GM19467 (cell line): ENCODE data around the gene CORO2A.

Source experiments
- ATAC-seq: cut with Tn5 transposase; IDR thresholded peaks from one replicate; pipeline ENCODE4 v1.9.1; 2021; ENCODE audit warnings: mild to moderate bottlenecking, moderate library complexity; ENCODE audit not compliant: unreplicated experiment

The CORO2A gene

DNA sequence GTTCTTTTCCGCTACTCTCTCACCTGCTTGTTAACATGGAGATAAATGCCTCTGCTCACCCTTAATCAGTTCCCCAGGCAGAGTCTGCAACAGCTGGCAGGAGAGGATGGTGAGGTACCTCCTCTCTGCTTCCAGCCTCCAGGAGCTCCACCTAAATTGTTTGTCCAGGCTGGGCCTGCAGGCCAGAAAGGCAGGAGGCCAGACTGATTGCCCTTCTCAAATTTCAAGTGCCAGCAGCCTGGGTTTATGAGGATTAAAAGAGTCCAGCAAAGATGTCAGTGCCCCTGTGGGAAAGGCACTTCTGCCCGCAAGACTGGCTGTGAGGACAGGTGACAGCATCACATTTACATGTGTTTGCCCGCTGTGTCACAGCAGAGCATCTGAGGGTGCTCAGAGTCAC, 19.8 kb downstream of the CORO2A start:
- no peak for ATAC-seq

- ATAC-seq: no peak
Observed at GRCh38 chr9:98171176-98171925, 21.1 kb downstream of the CORO2A start.

DNA sequence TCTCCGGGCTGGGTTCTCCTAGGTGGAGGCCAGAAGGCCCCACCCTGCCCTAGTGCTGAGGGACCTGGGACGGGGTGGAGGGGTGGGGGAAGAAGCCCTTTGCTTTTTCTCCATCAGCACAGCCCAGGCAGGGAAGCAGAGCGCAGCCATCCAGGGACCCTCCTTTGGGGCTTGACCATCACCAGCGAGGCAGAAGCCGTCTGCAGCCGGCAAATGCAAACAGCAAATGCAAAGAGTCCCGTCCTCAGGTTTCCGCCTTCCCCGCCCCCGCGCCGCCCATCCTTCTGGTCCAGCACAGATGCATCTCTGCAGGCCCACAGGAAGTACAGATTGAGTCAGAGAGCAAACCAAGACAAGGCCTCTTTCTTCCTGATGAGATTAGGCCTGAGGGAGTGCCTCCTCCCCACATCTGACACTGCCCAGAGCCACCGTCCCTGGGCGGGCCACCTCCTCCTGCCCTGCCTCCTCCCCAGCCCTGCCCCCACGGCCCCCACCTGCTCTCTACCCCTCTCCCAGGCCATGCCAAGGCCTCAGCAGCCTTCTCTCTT, 23.4 kb downstream of the CORO2A start:
- ATAC-seq: peak; percentile 95

DNA sequence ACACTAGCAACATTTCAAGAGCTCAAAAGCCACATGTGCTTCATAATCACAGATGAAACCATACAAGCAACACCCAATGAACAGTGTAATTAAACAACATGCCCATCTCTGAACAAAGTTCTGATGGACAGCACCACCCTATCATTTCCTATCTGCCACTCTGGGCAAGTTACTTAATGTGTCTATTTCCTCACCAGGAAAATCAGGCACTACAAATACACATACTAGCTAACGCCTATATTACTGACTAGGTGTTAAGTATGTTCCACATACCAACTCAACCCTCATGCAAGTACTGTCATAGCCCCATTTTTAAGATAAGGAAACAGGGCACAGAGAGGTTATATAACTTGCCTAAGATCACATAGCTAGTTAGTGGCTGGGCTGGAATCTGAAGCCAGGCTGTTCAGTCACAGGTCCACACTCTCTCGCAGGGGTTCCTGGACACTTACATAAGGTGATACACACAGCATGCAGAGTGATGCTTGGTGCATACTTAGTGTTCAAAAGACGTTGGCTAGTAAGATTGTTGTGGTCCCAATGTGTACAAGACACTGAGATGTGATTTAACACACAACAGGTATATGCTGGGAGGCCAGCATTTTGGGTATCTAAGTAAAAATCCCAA, 24.2 kb downstream of the CORO2A start:
- ATAC-seq: no peak

DNA sequence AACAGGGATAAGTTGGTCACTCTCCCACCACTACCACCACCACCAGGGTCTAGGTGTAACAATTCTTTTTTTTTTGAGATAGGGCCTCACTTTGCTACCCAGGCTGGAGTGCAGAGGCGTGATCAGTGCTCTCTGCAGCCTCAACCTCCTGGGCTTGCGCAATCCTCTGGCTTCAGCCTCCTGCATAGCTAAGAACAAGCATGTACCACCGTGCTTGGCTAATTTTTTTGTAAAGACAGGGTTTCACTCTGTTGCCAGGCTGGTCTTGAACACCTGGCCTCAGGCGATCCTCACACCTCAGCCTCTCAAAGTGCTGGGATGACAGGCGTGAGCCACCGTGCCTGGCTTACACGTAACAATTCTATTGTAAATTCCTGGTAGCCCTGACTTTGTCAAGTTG, 27.5 kb downstream of the CORO2A start:
- no peak for ATAC-seq

GRCh38 chr9:98162613-98163012, 29.8 kb downstream of the CORO2A start:
- no peak for ATAC-seq

GRCh38 chr9:98161851-98162250, 30.6 kb downstream of the CORO2A start:
- ATAC-seq: no peak

- no peak for ATAC-seq
Observed at GRCh38 chr9:98159790-98160189, 32.6 kb downstream of the CORO2A start.

GRCh38 chr9:98159301-98159700, 33.1 kb downstream of the CORO2A start:
- no peak for ATAC-seq

- ATAC-seq: no peak
Observed at GRCh38 chr9:98158071-98158831, 34.2 kb downstream of the CORO2A start.

- no peak for ATAC-seq
Observed at GRCh38 chr9:98157372-98157771, 35.1 kb downstream of the CORO2A start.

DNA sequence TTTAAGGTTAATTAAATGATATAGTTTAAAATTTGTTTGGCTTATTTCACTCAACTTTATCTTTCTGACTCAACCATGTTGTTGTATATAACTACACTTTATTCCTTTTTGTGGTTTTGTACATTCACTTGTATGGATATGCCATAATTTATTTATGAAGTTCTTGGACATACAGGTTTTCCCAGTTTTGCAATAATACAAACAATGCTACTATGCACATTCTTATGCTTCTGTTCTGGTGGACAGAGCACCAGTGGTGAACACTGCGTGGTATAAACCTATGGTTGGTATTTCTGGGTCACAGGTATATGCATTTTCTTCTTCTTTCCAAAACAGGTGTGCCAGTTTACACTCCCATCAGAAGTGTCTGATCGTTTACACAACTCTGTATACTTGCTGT, 37.8 kb downstream of the CORO2A start:
- no peak for ATAC-seq

DNA sequence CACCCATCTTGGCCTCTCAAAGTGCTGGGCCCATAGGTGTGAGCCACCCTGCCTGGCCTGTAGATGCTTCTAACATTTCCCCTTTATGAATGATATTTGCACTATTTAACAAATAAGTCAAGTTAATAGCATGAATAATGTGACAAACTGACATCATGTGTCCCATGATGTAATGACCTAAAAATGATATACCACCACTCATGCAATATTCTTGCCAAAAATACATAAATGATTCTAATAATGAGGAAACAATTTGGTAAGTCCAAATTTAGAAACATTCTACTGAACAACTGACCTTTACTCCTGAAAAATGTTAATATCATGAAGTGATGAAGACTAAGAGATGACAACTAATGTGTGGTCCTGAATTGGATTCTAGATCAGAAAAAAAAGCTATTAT, 39.9 kb downstream of the CORO2A start:
- ATAC-seq: no peak

DNA sequence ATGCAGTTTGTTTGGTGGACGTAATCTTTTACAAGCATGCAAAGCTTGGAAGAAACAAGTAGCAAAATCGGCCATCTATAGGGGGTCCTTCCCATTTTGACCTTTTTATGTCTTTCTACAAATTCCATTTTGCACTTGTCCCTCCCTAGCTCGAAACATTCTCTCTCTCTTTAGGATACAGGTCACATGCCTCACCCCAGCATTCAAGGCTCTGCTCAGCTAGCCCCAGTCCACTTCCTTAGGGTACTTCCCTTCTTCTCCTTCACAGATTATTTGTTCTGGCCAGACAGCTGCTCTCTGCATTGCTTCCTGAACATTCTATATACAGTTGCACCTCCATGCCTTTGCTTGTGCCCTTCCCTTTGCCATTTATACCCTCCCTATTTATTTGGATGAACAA, 41.7 kb downstream of the CORO2A start:
- no peak for ATAC-seq

- ATAC-seq: no peak
Observed at GRCh38 chr9:98150164-98150563, 42.3 kb downstream of the CORO2A start.

- no peak for ATAC-seq
Observed at GRCh38 chr9:98149422-98149821, 43.0 kb downstream of the CORO2A start.

DNA sequence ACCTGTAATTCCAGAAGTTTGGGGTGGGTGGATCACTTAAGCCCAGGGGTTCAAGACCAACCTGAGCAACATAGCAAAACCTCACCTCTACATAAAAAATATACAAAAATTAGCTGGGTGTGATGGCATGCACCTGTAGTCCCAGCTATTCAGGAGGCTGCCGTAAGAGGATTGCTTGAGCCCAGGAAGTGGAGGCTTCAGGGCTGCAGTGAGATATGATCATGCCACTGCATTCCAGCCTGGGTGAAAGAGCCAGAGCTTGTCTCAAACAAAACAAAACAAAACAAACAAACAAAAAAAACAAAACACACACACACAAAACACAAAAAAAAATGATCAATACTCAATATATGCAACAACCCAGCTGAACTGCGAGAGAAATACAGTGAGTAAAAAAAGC, 44.0 kb downstream of the CORO2A start:
- ATAC-seq: no peak

GRCh38 chr9:98147582-98147981, 44.9 kb downstream of the CORO2A start:
- ATAC-seq: no peak

- ATAC-seq: no peak
Observed at GRCh38 chr9:98146101-98146991, 46.1 kb downstream of the CORO2A start.

- no peak for ATAC-seq
Observed at GRCh38 chr9:98144631-98145030, 47.8 kb downstream of the CORO2A start.

- ATAC-seq: no peak
Observed at GRCh38 chr9:98144076-98144475, 48.4 kb downstream of the CORO2A start.
